A549 (cell line): ENCODE measurements around the gene PIEZO2. TPM values are rescaled to one million over a fixed set of nuclear protein-coding genes. Genes with fewer than 3 reads are reported as not detected.

Experiments
- ATAC-seq, 2 experiments: fragments of 200-7000 bp in 1 of 2; fragments of >200 bp in 1 of 2; cut with Nextera tagmentation in 1 of 2; cut with Tn5 transposase in 1 of 2; 3 replicates each; pipeline versions ENCODE4 v1.8.0 to v1.9.1; 2018 to 2020; ENCODE audit warnings: mild to moderate bottlenecking in 1 of 2, moderate library complexity in 1 of 2
- CTCF ChIA-PET: fragments of 300-600 bp; sonication (Branson Sonifier 250); formaldehyde crosslinking; extraction: SDS; loops from one replicate; lab custom pipeline; 2021; ENCODE audit warnings: antibody characterized with exemption, inconsistent platforms; lab: Yijun Ruan, JAX
- POLR2A ChIA-PET: fragments of 350-600 bp; formaldehyde crosslinking; extraction: SDS; loops from one replicate; lab custom pipeline; 2021; ENCODE audit warnings: antibody characterized with exemption, inconsistent platforms; lab: Yijun Ruan, JAX
- DNase-seq, 2 experiments: peaks; one replicate each; pipeline versions ENCODE4 v3.0.0 to v3.0.0-alpha.2; 2011 to 2016; ENCODE audit warnings: low read depth in 1 of 2, low spot score in 1 of 2
- FAIRE-seq: peaks from 2 replicates; lab custom pipeline; 2011; peaks lifted over from hg19 to GRCh38; lab: Jason Lieb, UNC
- H3K27ac ChIP-seq, 2 experiments: fragments of >200 bp; sonication (Bioruptor Twin); formaldehyde crosslinking; 3 replicates each; pipeline ENCODE4 v1.5.1; 2016 to 2017
- H3K4me1 ChIP-seq: fragments of >200 bp; sonication (Bioruptor Twin); formaldehyde crosslinking; 3 replicates; pipeline ENCODE4 v1.6.1; 2016
- H3K4me2 ChIP-seq: fragments of >200 bp; sonication (Bioruptor Twin); formaldehyde crosslinking; 3 replicates; pipeline ENCODE4 v1.6.1; 2016
- H3K4me3 ChIP-seq: fragments of >200 bp; sonication (Bioruptor Twin); formaldehyde crosslinking; 3 replicates; pipeline ENCODE4 v1.5.1; 2016
- H3K9me3 ChIP-seq: fragments of >200 bp; sonication (Bioruptor Twin); formaldehyde crosslinking; 3 replicates; pipeline ENCODE4 v1.6.1; 2016
- BCL3 ChIP-seq: fragments of >200 bp; sonication (Bioruptor Twin); formaldehyde crosslinking; IDR thresholded peaks from 3 replicates; pipeline ENCODE4 v1.6.1; 2016
- CBX8 ChIP-seq: fragments of 200-600 bp; sonication (generic); IDR thresholded peaks from 2 replicates; pipeline ENCODE4 v1.6.1; 2016
- CEBPB ChIP-seq, 2 experiments: fragments of >200 bp in 1 of 2; sonication (Bioruptor Twin) in 1 of 2; formaldehyde crosslinking in 1 of 2; IDR thresholded peaks; 2 replicates each; pipeline ENCODE4 v1.6.1; 2012 to 2016
- CTCF ChIP-seq: fragments of >200 bp; sonication (Bioruptor Twin); formaldehyde crosslinking; IDR thresholded peaks from 3 replicates; pipeline ENCODE4 v1.5.1; 2016
- E2F6 ChIP-seq: IDR thresholded peaks from 2 replicates; pipeline ENCODE4 v1.6.1; 2012; ENCODE audit warnings: low read depth, borderline replicate concordance
- EHF ChIP-seq: fragments of 250-450 bp; sonication (Bioruptor Pico); IDR thresholded peaks from 2 replicates; pipeline ENCODE4 v1.5.0; 2020; ENCODE audit warnings: mild to moderate bottlenecking
- ELK1 ChIP-seq: fragments of 150-350 bp; IDR thresholded peaks from 2 replicates; pipeline ENCODE4 v1.6.1; 2014; ENCODE audit warnings: low read depth, mild to moderate bottlenecking, low read length
- EP300 ChIP-seq, 2 experiments: fragments of >200 bp; sonication (Bioruptor Twin); formaldehyde crosslinking; IDR thresholded peaks; 2 replicates in 1 of 2; 3 replicates in 1 of 2; pipeline ENCODE4 v1.6.1; 2016 to 2017
- ESRRA ChIP-seq: fragments of 150-350 bp; IDR thresholded peaks from 2 replicates; pipeline ENCODE4 v1.6.1; 2014; ENCODE audit warnings: mild to moderate bottlenecking, low read length, borderline replicate concordance
- HOXB13 ChIP-seq: fragments of 250-450 bp; sonication (Bioruptor Pico); IDR thresholded peaks from 2 replicates; pipeline ENCODE4 v1.5.0; 2020; ENCODE audit warnings: low read depth, mild to moderate bottlenecking, moderate library complexity
- MAZ ChIP-seq: fragments of 150-350 bp; IDR thresholded peaks from 2 replicates; pipeline ENCODE4 v1.6.1; 2014; ENCODE audit warnings: antibody characterized with exemption, low read depth, low read length, borderline replicate concordance
- MYC ChIP-seq: IDR thresholded peaks from 2 replicates; pipeline ENCODE4 v1.6.1; 2012; ENCODE audit warnings: mild to moderate bottlenecking, inconsistent platforms, low read length, improper control_type of control experiment, borderline replicate concordance
- NPAS2 ChIP-seq: fragments of 250-450 bp; sonication (Bioruptor Pico); IDR thresholded peaks from 2 replicates; pipeline ENCODE4 v1.8.0; 2022; ENCODE audit warnings: mild to moderate bottlenecking, moderate library complexity, borderline replicate concordance
- PBX3 ChIP-seq: IDR thresholded peaks from 2 replicates; pipeline ENCODE4 v1.6.1; 2012
- REST ChIP-seq: fragments of 200-600 bp; sonication (generic); IDR thresholded peaks from 2 replicates; pipeline ENCODE4 v1.6.1; 2016; ENCODE audit warnings: antibody characterized with exemption, mild to moderate bottlenecking, moderate library complexity
- SREBF2 ChIP-seq: fragments of 450-650 bp; IDR thresholded peaks from 2 replicates; pipeline ENCODE4 v1.6.1; 2014; ENCODE audit warnings: mild to moderate bottlenecking, moderate library complexity
- TP53 ChIP-seq: fragments of 250-450 bp; sonication (Bioruptor Pico); IDR thresholded peaks from 2 replicates; pipeline ENCODE4 v1.5.0; 2021; ENCODE audit warnings: mild to moderate bottlenecking, moderate library complexity
- ZC3H11A ChIP-seq: fragments of 450-650 bp; IDR thresholded peaks from 2 replicates; pipeline ENCODE4 v1.6.1; 2014; ENCODE audit warnings: antibody characterized with exemption, mild to moderate bottlenecking
- ZNF302 ChIP-seq: fragments of 250-450 bp; sonication (Bioruptor Pico); IDR thresholded peaks from 2 replicates; pipeline ENCODE4 v1.9.0; 2021; ENCODE audit warnings: inconsistent platforms, mild to moderate bottlenecking, moderate library complexity
- WGBS: methylation state at CpG from one replicate; pipeline ENCODE4 v1.1.6; 2017; ENCODE audit errors: missing lambda C conversion rate; 5-methylcytosine and 5-hydroxymethylcytosine counted together
- polyA plus RNA-seq, 4 experiments: library from polyadenylated mRNA; depleted of rRNA in 3 of 4; stranded (reverse); fragments of >200 nt; fragmentation: RNase III in 1 of 4; extraction: RNeasy Plus Mini Kit Qiagen cat#74134 plus additional on column Dnase treatment in 1 of 4; gene quantifications; 2 replicates in 3 of 4; 3 replicates in 1 of 4; pipeline ENCODE4 v1.2.3, GENCODE V29; 2011 to 2017

Gene PIEZO2
- polyA plus RNA-seq, 2 of the 4 experiments (the other 2 are of a cell fraction) = 0.80 to 1.6 TPM

- DNase-seq (no peak), FAIRE-seq (no peak), ATAC-seq (no peak)
- WGBS = 32% methylated on average over 5 of the region's 5 CpGs
- no peak overlapping the region for H3K4me3 ChIP-seq
- H3K4me1 ChIP-seq = no peaks in the 10 kb centered on the region
- POLR2A ChIA-PET = no interaction called here
- TF ChIP-seq ELK1 (no peak), EHF (CRISPR knock-in tag) (no peak), SREBF2 (no peak), MYC (no peak), CTCF (no peak), BCL3 (no peak), TP53 (CRISPR knock-in tag) (no peak), EP300 (IDR thresholded peaks at IDR 0.05) (no peak)
- H3K27ac ChIP-seq = no peak overlapping the region
- CTCF ChIA-PET = interaction anchor here (1.0 kb wide), 1 partner anchor 20 kb away, joined by 4 read pairs; no protein-coding TSS in a partner anchor
- H3K4me2 ChIP-seq = no peak overlapping the region
- H3K9me3 ChIP-seq = peaks cover 3% of the 10 kb centered on the region; the same call in 1 of the 3 replicates
These were observed 381.1 kb downstream of the PIEZO2 start for GRCh38 chr18:10768221-10768620.

- no peaks in the 10 kb centered on the region for H3K4me1 ChIP-seq
- H3K4me2 ChIP-seq = no peak overlapping the region
- FAIRE-seq (no peak), DNase-seq (no peak), ATAC-seq (no peak)
- CTCF ChIA-PET = interaction anchor here (1.0 kb wide), 1 partner anchor 20 kb away, joined by 4 read pairs; no protein-coding TSS in a partner anchor
- TF ChIP-seq CBX8 (no peak), PBX3 (no peak), E2F6 (no peak), REST (no peak), CEBPB (IDR thresholded peaks at IDR 0.05) (no peak), ESRRA (no peak), NPAS2 (CRISPR knock-in tag) (no peak), MAZ (no peak), ZC3H11A (no peak), ZNF302 (CRISPR knock-in tag) (no peak), HOXB13 (CRISPR knock-in tag) (no peak)
- no peak overlapping the region for H3K27ac ChIP-seq
- peaks cover 3% of the 10 kb centered on the region; the same call in 1 of the 3 replicates for H3K9me3 ChIP-seq
- POLR2A ChIA-PET = no interaction called here
- 57% methylated on average over 4 of the region's 5 CpGs for WGBS
- no peak overlapping the region for H3K4me3 ChIP-seq
These were observed 381.7 kb downstream of the PIEZO2 start for GRCh38 chr18:10767658-10768057.
